ENCODE measurements around the gene KCNT2. TPM values are rescaled to one million over a fixed set of nuclear protein-coding genes. Genes with fewer than 3 reads are reported as not detected.

The KCNT2 gene
- polyA plus RNA-seq, 1 experiment, result 2.0 TPM

DNA sequence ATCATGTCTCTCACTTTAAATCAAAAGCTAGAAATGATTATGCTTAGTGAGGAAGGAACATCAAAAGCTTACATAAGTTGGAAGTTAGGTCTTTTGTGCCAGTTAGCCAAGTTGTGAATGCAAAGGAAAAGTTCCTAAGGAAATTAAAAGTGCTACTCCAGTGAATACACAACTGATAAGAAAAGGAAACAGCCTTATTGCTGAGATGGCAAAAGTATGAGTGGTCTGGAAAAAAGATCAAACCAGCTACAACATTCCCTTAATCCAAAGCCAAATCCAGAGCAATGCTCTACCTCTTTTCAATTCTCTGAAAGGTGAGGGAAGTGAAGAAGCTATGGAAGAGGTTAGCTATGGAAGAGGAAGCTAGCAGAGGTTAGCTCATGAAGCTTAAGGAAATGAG is 378.7 kb downstream of the KCNT2 start:
- ChIA-PET POLR2A (no interaction called here), CTCF (interaction anchor here (0.6 to 1.3 kb wide), 3 partner anchors 23 to 83 kb away, joined by 3 to 4 read pairs (median 3); no protein-coding TSS in a partner anchor)
- Histone ChIP-seq H3K27ac (ENCODE audit: low read depth, low read length) (no peak overlapping the region), H3K4me3 (ENCODE audit: low read depth, low read length) (no peak overlapping the region), H3K27me3 (ENCODE audit: control insufficient read depth, insufficient read depth, low read length) (no peaks in the 10 kb centered on the region), H3K9me3 (ENCODE audit: control insufficient read depth, insufficient read depth, low read length) (no peaks in the 10 kb centered on the region)
- no peak for DNase-seq (ENCODE audit: low read depth, low spot score)
- TF ChIP-seq CTCF (IDR thresholded peaks at IDR 0.05; ENCODE audit: low read depth, low read length), result no peak

- ChIA-PET POLR2A (no interaction called here), CTCF (interaction anchor here (0.6 kb wide), 1 partner anchor 68 kb away, joined by 3 read pairs; no protein-coding TSS in a partner anchor)
- Histone ChIP-seq H3K27ac (ENCODE audit: low read depth, low read length) (no peak overlapping the region), H3K9me3 (ENCODE audit: control insufficient read depth, insufficient read depth, low read length) (no peaks in the 10 kb centered on the region), H3K4me3 (ENCODE audit: low read depth, low read length) (no peak overlapping the region), H3K27me3 (ENCODE audit: control insufficient read depth, insufficient read depth, low read length) (no peaks in the 10 kb centered on the region)
- TF ChIP-seq CTCF (IDR thresholded peaks at IDR 0.05; ENCODE audit: low read depth, low read length), result no peak
- DNase-seq (ENCODE audit: low read depth, low spot score), result no peak
Measured at GRCh38 chr1:196214866-196215265, 393.4 kb downstream of the KCNT2 start.

GRCh38 chr1:196209983-196210382 is 398.3 kb downstream of the KCNT2 start:
- CTCF ChIA-PET, result no interaction called here

DNA sequence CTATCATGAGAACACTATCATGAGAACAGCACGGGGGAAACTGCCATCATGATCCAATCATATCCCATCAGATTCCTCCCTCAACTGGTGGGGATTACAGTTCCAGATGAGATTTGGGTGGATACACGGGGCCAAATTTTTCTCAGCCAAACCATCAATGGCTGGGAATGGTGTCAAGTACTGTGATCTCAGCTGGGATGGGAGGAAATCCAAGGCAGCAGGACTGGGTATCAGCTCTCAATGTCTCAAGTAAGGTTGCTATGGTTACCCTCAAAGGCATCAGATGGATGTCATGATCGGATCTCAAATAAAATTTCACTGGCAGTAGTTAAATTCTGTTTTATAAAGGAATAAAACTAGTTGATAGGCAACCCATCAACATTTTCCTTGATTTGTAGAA is 399.0 kb downstream of the KCNT2 start:
- no peak overlapping the region for H3K27ac ChIP-seq (ENCODE audit: low read depth, low read length)
- POLR2A ChIA-PET, result no interaction called here
- no peak for DNase-seq (ENCODE audit: low read depth, low spot score)
- H3K9me3 ChIP-seq (ENCODE audit: control insufficient read depth, insufficient read depth, low read length), result no peaks in the 10 kb centered on the region
- no peaks in the 10 kb centered on the region for H3K27me3 ChIP-seq (ENCODE audit: control insufficient read depth, insufficient read depth, low read length)
- no peak for TF ChIP-seq CTCF (IDR thresholded peaks at IDR 0.05; ENCODE audit: low read depth, low read length)
- no peak overlapping the region for H3K4me3 ChIP-seq (ENCODE audit: low read depth, low read length)
- CTCF ChIA-PET, result no interaction called here

More at GRCh38 chr1:196209983-196210382, 398.3 kb downstream of the KCNT2 start:
- TF ChIP-seq CTCF (IDR thresholded peaks at IDR 0.05; ENCODE audit: low read depth, low read length), result no peak
- Histone ChIP-seq H3K27ac (ENCODE audit: low read depth, low read length) (no peak overlapping the region), H3K4me3 (ENCODE audit: low read depth, low read length) (no peak overlapping the region), H3K9me3 (ENCODE audit: control insufficient read depth, insufficient read depth, low read length) (no peaks in the 10 kb centered on the region), H3K27me3 (ENCODE audit: control insufficient read depth, insufficient read depth, low read length) (no peaks in the 10 kb centered on the region)
- DNase-seq (ENCODE audit: low read depth, low spot score), result no peak
- POLR2A ChIA-PET, result no interaction called here

DNA sequence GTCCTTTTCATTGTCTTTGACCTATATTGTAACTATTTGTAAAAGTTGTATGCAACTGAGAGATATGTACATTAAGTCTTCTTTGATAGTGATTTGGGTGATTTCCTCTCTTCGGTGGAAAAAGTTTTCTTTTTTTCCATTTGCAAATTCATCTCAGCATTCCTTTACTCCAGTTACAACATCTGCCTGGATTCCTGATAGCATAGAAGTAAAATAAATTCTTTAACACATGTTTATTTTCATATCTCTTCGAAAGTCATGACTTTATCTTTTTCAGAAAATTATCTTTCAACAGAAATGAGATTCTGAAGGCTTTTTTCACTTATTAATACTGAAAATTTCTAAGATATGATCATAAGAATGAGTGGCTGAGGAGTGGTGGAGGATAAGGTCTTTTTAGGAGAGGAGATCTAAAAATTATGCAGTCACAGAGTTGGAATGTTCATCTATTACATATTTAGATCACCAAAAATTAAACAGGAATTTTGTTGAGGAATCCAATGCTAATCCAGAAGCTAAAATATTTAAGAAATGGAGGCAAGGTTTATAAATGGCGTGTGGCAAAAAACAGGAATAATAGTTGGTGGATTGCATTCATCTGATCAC is 400.5 kb downstream of the KCNT2 start:
- no peak for DNase-seq (ENCODE audit: low read depth, low spot score)
- TF ChIP-seq CTCF (IDR thresholded peaks at IDR 0.05; ENCODE audit: low read depth, low read length), result no peak
- ChIA-PET CTCF (no interaction called here), POLR2A (no interaction called here)
- no peaks in the 10 kb centered on the region for H3K27me3 ChIP-seq (ENCODE audit: control insufficient read depth, insufficient read depth, low read length)
- H3K4me3 ChIP-seq (ENCODE audit: low read depth, low read length), result no peak overlapping the region
- no peak overlapping the region for H3K27ac ChIP-seq (ENCODE audit: low read depth, low read length)
- no peaks in the 10 kb centered on the region for H3K9me3 ChIP-seq (ENCODE audit: control insufficient read depth, insufficient read depth, low read length)
